ENCODE results near the gene IL24.

Gene IL24

DNA sequence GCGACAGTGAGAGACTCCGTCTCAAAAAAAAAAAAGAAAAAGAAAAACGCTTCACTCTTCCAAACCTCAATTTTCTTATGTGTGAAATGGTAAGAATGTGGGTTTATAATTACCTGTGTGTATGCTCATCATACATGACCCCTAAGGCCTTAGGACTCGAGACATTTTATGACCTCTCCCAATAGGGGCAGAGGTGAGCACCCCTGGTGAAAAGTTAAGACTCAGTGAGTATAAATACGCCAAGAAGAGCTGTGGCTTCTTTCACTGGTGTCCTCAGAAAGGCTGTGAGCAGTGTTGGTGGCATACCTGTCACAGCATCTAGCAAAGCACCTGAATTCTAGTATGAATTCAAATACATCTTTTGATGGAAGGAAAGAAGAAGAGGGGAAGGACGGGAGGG is 32.3 kb downstream of the IL24 start:
- DNase-seq: no peak

DNA sequence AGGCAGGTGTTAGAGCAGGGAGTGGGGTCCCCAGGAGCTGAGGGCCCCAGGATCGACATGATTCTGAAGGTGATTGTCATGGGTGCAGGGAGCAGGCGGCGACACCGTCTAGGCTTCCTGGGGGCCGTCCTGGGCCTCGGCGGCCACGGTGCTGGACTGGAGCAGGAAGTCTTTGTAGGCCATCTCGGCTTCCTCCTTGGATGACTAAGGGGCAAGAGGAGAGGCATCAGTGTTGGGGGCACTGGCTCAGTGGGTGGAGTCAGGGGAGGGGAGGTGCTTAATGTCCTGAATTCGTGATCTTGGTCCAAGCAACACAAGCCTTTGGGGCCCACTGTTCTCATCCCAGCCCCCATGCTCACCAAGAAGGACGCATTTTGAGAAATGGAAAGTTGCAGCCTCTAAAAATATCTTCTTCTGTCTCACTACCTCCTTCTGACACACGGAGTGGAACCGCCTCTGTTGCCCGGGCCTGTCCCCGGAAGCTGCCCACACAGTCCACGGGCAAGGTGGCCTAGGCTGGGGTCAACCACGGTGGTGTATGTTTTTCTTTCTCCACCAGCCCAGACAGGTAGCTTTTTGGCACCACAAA is 33.1 kb downstream of the IL24 start:
- no peak for DNase-seq

DNA sequence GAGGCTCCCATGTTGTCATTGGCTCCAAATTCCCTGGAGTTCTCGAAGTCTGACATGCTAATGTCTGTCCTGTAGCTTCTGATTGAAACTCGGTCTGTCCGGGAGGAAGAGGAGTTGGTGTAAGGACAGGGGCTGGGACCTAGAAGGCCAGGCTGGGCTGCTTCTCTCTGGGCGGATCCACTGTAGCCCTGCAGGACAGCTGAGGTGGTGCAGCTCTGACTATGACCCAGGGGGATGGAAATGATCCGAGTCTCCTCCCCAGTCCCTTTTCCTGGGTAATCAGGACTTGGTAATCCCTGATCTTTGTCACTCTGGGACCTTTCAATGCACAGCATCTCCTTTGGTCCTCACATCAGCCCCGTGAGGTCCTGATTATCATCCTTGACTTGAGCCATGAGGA is 34.5 kb downstream of the IL24 start:
- DNase-seq: no peak

DNA sequence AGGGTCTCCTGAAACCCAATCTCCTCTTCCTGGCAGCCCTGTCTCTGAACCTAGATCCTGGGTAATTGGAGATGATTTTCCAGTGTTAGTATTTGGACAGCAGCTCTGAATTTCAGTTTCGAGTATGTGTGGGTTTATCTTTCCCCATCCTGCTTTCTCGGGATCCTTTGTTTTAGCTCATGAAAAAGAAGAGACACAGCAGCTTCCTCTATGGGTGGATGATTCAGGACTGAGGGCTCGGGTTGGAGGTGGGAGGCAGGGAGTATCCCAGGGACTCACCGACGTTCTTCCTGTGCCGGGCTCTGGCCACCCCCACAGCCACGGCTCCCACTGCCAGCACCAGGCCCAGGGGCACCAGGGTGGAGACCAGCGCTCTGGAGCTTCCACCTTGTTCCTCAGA is 34.9 kb downstream of the IL24 start:
- no peak for DNase-seq

DNA sequence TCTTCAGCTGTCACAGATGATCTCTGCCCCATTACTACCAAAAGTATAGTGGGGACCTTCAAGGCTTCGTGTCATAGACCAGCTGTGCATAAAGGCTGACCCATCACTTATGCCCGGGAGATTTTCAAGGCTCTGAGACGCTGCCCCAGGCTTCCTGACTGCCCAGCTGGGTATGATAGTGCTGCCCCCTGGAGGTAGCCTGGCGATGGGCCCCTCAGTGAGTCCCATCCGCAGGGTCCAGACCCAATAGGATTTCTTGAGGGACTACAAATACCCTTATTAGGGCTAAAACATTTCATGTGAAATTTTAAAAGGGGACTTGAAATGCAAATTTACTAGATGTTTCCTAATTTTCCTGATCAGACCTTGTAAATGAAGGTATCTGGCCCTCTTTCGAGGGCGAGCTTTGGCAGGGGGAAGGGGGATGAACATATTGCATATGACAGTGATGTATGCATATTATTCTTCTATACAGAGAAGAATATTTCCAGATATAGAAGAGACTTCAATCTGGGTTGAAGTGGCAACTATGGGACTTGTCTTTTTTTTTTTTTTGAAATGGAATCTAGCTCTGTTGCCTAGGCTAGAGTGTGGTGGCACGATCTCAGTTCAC is 36.2 kb downstream of the IL24 start:
- DNase-seq: no peak

DNA sequence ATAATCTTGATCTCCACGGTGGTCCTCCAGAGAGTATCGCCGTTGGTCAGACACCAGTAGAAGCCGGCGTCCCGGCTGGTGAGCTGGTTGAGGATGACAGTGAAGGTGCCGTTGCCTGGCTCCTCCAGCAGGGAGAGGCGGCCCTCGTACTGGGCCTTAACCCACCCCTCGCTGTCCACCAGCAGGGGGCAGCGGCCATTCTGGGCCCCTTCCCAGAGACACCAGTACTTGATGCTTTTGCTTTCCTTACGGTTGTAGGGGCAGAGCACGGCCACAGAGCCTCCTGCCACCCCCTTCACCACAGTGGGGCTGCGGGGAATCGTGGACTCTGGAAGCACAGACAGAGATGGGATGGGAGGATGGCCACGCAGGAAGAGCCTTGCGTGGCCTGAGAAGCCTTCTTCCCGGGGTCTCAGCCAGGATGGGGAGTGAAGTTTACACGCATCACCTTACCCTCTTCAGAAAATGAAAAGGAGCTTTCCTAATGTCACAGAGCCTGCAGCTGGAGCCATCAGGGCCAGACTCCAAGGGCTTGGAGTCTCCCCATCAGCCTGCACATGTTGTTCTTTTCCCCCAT is 38.3 kb downstream of the IL24 start:
- DNase-seq: no peak

DNA sequence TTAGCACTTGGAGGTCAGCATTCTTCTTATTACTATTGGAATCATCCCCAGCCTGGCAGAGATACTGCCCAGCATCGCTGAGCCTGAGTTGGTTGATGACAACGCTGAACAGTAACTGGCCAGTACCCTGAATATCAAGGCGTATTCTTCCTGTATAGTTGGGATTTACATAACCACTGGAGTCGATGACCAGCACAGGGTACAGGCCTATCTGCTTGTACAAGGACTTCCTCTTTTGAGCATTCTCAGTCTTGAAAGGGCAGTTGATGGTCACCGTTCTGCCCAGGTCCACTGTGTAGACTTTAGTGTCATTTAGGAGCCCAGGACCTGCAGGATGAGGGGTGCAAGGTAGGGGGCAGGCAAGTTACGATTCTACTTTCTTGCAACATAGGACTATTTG is 40.2 kb downstream of the IL24 start:
- DNase-seq: no peak

DNA sequence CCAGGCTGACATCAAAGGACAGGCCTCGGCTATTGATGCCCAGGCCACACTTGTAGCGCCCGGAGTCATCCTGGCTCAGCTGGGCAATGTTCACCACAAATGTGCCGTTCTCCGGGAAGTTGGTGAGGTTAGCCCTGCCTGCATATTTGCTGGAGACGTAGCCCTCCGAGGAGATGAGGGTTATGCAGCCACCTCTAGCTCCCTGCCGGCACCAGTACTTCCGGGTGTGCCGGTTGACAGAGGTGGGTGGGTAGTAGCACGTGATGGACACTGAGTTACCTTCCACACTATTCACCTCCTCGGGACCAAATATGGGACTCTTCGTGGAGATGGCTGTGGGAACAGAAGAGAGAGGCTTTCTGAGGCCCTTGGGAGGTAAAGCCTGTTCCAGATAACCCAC is 41.9 kb downstream of the IL24 start:
- no peak for DNase-seq

DNA sequence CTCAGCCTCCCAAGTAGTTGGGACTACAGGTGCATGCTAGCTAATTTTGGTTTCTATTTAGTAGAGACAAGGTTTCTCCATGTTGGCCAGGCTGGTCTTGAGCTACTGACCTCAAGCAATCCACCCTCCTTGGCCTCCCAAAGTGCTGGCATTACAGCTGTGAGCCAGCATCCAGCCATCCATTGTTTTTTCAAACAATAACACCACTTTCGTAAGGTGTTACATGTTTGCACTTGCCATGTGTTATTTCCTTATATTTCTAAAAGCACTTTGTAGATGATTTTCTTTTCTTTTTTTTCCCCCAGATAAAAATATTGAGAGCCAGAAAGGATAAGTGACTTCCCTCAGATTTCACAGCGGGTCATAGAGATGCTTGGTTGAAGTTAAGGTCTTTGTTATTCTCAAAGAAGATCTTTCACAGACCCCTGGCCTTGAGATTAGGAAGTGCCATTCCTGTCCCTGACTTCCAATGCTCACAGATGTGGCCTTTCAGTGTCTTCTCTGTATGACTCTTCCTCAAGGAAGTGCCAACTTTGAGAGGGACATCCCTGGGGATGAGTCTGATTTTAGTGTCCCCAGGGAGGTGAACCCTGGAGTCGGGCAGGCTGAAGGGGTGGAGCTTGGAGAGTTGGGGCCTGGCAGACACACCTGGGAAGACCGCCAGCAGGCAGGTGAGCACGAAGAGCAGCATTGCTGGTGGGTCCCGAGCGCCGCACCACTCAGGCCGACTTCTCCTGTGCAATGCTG is 42.8 kb downstream of the IL24 start:
- DNase-seq: no peak

DNA sequence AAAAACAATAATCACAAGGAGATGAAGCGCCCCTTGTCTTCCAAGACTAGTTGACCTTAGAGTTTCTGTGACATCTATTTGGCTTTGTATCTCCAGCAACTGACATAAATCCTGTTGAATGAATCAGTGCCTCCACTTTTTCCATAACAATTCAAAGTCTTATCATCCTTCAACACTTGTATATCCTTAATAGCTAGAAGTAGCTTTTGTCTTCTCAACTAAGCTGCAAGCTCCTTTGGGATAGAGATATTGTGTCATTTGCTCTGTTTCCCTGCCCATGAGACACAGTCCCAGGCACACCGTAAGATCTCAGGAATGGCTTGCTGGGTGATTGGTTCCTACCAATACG is 43.3 kb downstream of the IL24 start:
- no peak for DNase-seq

DNA sequence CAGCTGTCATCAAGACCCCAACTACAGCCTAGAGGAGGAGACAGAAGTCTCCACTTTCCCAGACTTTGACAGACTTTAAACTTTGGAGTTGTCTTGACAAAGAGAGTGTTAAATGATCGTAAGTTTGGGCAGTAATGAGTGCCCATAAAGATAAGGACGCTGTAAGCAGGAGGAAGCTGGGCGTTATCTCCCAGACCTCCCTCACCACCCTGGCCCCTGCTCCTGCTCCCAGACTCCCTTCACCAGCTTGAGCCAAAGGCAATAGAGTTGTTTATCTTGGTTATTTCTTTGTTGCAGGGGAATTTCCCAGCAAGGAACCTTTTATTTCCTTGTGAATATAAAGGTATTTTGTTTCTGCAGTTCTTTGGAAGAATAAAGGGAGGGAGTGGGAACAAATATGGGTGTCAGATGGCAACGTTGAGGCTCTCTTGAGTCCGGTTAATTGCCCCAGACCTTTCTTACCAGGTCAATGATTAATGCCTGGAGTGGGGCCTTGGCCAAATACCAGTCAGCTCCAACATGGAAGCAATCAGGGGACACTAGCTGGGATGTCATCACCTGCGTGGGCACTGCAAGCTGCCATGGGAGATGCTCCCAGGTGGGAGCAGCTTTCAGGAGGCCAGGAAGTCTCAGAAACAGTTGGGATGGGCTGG is 44.6 kb downstream of the IL24 start:
- DNase-seq: no peak

DNA sequence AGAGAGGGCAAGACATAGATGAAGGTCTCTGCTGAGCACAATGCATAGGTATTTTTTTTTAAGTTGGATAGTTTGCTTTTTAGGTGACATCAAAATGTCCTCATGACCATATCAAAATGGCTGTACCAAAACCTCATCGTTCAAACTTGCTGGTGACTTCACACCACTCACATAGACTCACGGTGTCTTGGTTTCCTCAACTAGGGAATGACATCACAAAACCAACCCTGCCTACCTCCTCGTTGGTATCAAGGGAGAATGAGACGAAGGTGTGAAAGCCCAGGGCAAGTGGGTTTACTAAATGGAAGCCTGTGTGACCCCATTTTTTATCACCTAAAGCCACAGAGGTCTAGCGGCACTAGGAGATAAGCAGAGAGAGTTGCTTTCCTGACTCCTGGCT is 47.5 kb downstream of the IL24 start:
- no peak for DNase-seq

DNA sequence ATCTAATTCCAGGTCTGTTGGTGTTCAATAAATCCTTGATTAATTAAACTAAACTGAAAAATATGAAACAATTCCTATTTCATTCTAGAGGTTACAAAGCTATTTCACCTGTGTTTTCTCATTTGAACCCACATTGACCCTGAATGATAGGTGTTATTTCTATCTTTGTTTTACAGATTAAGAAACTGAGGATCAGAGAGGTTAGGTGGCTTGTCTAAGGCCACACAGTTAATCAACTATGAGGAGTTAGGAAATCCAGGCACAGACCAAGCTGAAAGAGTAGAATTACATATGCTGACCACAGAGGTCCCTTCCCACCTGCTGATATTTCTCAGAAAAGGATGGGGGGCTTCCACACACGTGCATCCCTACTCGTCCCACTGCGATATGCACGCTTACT is 48.5 kb downstream of the IL24 start:
- DNase-seq: no peak

DNA sequence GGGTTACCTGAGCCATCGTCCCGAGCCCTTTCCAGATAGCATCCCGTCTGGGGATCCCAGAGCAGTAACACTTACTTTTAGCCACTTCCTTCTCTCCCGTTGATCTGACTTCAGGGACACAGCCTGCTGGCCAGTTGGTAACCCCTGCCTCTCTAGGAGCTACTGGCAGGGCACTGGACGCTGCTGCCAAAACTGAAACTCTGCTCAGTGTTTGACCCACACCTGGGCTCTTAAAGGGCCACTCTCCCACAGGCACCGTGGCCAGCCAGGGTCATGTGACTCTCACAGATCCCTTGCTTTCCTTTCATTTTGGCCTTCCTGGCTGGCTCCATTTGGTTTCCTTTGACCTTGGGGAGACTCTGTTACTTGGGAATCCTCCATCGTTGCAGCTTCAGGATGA is 49.0 kb downstream of the IL24 start, which contains the start of gene PIGR:
Gene PIGR, minus strand, starts transcription at position 206 of the 400 bp plus-strand sequence. CDS start 5,935 bp downstream, outside the sequence.
- DNase-seq: no peak

DNA sequence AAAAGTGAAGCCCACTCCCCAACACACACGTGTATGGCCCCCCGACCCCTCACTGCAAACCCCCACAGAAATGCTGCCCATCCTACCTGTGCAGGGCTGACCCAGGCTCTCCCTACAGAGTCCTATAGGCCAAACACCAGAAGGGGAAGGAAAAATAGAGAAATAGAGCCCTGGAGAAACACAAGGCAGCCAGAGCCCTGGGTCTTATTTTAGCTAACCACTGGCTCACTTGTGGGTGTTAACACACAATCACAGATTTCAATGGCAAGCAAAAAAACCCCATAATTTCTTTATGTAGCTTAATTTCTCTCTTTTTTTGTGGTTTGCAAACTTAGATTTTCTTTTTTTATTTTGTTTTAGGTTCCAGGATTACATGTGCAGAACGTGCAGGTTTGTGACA is 50.0 kb downstream of the IL24 start:
- no peak for DNase-seq

DNA sequence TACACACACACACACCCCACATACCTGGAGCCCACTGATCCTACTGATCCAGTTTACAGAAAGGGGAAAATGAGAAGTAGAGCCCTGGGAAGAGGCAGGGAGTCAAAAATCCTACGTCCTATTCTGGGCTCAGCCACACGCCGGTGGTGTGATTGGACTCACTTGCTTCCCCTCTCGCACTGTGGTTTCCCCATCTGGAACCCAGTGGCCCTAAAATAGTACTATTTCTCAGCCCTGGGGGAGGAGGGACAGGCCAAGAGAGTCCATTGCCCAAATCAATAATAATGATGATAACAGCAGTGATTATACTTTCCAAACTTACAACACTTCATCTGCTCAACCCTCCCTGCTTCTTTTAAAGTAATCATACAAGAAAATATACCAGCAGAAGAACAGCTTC is 52.0 kb downstream of the IL24 start:
- DNase-seq: no peak

DNA sequence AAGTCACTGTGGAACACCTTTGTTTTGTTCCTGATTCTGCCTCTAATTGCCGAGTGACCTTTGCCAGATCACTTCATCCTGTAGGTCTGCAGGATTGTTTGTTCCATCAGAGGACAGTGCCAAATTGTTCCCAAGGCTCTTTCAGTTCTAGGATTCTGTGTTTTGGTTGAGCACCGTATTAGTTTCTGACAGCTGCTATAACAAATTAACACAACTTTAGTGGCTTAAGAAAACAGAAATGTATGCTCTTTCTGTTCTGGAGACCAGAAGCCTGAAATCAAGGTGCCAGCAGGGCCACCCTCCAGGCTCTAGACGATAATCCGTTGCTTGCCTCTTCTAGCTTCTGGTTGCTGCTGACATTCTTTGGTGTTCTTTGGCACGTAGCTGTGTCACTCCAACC is 52.4 kb downstream of the IL24 start:
- DNase-seq: no peak

DNA sequence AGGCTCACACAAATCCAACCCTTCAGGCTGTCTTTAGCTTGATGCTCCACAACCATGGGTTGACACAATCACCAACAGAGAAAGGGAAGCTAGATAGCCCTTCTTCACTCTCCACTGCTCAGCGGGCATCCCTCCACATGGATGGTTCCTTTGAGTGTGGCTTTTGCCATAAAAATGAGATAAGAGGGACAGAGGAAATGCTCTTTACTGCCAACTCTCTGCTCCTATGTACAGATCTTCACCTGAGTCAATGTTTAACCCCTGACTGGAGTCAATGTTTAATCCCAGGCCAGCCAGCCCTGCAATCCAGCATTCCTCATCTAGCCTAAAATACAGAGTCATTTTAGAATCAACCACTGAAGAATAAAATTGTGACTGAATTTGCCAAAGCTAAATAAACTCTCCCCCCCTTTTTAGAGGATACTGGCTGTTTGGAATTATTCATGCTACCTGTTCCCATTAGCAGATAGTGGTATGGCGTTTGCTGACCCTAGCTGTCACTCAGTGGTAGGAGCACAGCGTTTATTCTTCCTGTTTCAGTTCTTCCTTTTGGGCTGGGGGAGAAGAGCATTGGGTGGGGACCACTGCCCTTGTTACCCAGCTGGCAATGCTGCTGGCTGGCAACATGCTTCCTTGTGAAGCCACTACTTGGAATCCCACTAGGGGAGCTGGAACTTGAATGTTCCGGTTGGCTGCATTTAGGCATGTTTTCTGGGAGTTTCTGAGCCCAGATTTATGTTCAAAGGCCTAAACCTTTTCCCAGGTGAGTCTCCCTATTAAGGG is 54.3 kb downstream of the IL24 start:
- DNase-seq: no peak

DNA sequence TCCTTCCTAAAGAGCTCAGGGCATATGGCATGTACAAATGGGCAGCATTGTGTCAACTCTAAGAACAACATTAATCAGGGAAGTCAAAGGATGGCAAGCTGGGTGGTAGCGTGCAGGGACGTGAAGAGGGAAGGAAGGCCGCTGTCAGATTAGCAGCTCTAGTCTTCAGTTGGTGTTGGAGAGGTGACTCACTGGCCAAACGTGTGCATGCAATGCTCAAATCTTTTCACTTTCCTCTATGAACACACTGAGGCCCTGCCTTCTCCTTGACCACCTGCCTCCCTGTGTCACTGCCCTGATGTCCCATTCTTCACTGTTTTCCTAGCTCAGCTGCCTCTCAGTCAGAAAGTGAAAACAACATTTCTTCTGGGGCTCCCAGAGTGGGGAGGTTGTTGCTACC is 54.9 kb downstream of the IL24 start:
- DNase-seq: no peak

DNA sequence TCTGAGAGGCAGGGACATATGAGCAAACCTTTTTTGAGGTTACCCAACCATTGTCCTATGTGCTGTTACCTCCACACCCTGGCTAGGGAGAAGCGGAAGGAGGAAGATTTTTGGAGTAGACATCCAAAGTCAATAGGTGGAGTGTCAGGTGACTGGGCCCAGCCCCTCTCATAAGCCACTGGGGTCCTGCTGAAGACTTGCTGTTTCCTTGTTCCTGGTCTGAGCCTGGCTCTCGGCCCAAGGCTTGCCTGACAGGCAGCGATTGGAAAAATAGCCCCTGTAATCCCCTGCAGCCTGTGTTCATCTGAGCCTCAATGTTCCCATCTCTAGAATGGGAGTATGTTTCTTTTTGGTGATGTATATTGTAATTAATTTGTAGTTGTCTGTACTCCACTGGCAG is 55.9 kb downstream of the IL24 start:
- no peak for DNase-seq

DNA sequence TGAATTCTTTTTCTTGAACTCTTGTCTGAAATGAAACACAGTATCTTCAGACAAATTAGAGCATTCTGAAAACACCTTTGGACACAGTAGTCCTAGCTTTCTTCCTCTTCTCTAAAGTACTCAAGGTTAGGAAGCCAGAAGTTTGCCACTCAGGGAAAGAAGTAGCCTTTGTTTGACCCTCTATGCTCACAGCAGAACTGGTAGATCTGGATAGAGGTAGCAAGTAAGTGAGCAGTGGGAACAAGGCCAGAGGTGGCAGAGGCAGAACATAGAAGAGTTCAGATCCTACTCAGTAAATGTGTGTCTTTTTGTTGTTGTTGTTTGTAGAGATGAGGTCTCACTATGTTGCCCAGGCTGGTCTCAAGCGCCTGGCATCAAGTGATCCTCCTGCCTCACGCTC is 56.4 kb downstream of the IL24 start:
- DNase-seq: no peak
